Measurements from ENCODE around the gene COPS9.

The COPS9 gene

DNA sequence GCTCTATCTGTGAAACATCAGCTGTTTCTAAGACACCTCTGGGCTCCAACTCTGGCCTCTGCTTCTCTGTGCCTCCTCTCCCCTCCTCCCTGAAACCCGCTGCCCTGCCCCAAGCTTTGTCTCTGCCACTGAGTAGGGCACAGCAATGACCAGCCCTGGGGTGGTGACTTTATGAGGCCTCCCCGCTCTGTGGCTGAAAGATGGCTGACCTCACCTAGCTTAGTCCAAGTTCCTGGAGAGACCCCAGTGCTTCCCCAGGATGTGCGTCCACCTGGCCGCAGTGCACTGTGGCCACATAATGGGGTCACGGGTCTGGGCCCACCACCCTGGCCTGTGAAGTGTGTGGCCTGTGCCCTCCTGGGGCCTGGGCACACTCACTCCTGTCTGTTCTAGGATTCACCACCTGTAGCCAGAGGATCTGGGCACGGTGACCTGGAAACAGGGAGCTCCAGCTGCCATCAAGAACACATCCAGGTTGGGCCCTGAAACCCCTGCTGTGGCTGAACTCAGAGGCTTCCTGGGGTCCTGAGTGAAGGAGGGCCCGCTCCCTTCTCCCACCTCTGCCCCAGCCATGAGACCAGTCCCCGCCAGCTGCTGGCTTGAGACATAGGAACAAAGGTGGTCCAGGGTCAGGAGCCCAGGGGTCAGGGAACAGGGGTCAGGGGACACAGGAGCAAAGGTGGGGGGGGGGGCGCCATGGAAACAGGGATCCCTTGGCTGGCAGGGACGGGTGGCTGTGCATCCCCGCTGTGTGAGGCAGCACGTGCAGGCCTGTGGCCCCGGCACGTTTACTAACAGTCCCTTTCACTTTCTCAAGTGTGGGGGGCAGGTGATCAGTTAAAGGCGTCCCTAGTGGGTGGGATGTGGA lies 33.6 kb upstream of the COPS9 start:
- H3K27ac Mint-ChIP-seq: no peak overlapping the region
- no peaks in the 10 kb centered on the region for H3K4me1 Mint-ChIP-seq
- ATAC-seq (no peak), DNase-seq (no peak)
- H3K4me3 Mint-ChIP-seq: no peak overlapping the region
- H3K9me3 Mint-ChIP-seq: no peaks in the 10 kb centered on the region
- no peaks in the 10 kb centered on the region for H3K27me3 Mint-ChIP-seq

DNA sequence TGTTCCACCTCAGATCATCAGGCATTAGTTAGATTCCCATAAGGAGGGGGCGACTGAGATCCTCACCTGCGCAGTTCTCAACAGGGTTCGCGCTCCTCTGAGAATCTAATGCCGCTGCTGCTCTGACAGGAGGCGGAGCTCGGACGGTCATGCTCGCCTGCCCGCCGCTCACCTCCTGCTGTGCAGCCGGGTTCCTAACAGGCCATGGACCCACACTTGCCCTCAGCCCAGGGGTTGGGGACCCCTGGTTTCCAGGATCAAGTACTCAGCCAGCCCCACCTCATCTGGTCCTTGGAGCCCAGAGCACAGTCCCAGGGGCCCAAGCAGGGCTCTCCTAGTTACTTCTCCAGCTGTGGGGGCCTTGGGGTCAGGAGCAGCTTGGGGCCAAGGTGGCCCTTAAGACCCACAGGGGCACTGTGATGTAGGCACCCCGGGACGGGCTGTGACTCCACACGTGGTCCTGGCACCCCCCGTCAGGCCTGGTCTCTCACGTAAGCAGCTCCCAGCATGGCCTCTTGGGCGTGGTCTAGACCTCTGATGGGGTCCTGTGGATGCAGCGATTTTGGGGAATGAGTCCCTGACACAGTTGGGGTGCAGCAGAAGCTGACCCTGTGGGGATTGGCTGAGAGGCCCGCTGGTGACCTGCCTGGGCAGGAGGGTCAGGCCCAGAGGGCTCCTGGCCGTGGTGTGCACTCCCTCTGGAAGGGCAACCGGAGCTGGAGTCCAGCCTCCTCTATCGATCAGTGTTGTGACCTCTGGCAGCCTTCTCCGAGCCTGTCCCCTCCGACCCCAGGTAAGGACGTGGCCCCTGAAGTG lies 32.6 kb upstream of the COPS9 start:
- no peak for ATAC-seq
- Mint-ChIP-seq H3K4me3 (no peak overlapping the region), H3K27ac (no peak overlapping the region), H3K4me1 (no peaks in the 10 kb centered on the region), H3K9me3 (no peaks in the 10 kb centered on the region), H3K27me3 (no peaks in the 10 kb centered on the region)
- DNase-seq: no peak

DNA sequence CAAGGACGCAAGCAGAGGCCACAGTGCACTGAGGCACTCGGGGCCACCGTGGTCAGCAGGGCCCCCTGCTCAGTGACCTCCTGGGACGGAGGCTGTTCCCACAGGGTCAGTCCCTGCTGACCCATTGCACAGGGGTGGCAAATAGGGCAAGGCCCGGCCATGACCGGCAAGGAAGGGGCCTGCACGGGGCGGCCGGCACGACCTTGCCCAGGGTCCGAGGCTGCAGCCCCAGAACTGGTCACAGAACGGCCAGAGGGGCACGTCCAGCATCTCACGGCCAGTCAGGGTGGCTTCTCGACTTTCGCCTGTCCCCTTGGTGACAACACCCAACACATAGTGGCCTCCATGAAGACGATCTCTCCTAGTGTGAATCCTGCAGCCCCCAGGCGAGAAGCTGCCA lies 31.9 kb upstream of the COPS9 start:
- ATAC-seq (no peak), DNase-seq (no peak)
- Mint-ChIP-seq H3K4me1 (no peaks in the 10 kb centered on the region), H3K4me3 (no peak overlapping the region), H3K27ac (no peak overlapping the region), H3K27me3 (no peaks in the 10 kb centered on the region), H3K9me3 (no peaks in the 10 kb centered on the region)

DNA sequence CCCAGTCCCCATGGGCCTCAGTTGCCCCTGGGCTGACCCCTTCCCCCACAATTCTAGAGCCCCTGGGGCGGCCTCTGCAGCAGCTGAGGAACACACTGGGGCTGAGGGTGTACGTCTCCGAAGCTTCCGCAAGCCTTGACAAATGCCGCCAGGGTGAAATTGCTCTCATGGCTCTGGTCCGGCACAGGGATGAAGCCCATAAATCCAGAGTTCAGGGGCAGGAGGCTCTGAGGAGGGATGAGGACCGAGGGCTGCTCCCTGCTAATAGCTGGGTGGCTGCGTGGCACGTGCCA lies 31.4 kb upstream of the COPS9 start:
- H3K9me3 Mint-ChIP-seq: no peaks in the 10 kb centered on the region
- no peak overlapping the region for H3K27ac Mint-ChIP-seq
- no peaks in the 10 kb centered on the region for H3K27me3 Mint-ChIP-seq

DNA sequence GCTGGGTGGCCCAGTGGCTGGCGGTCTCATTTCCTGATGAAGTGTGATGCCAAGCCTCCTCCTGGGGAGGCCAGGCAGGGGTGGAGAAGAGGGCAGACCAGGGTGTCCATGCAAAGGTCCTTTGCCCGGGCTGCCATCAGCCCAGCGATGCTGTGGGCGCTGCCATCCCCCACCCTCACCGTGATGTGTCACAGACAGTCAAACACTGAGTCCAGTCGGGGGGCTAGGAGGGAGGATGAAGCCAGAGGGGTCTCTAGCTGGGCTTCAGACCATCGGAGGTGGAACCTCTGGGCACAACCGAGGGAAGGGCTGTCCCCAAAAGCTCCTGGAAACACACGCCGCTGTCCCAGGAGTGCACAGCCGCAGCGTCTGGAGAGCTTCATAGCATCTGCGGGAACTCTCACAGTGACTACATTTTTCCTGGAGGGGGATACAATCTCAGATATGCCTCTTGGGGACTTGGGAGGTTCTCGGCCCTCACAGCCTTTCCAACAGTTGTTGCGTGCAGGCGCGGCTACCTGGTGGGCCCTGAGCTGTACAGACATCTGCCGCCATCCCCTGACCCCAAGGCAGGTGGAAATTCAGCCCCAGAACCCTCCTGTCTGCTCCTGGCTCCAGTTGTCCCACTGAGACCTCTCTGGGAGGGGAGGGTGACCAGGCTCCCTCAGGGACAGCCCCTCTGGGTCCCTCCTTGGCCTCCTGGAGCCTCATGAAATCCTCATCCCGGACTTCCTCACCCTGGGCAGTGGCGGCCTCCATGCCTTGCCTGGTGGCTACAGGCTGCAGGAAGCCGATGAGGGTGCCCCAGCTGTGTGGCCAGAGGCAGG lies 30.9 kb upstream of the COPS9 start:
- Mint-ChIP-seq H3K4me3 (no peak overlapping the region), H3K27ac (no peak overlapping the region), H3K27me3 (no peaks in the 10 kb centered on the region), H3K4me1 (no peaks in the 10 kb centered on the region), H3K9me3 (no peaks in the 10 kb centered on the region)
- no peak for ATAC-seq
- no peak for DNase-seq

More for the DNA sequence above, 31.4 kb upstream of the COPS9 start:
- Mint-ChIP-seq H3K4me1 (no peaks in the 10 kb centered on the region), H3K4me3 (no peak overlapping the region)
- no peak for ATAC-seq
- no peak for DNase-seq

DNA sequence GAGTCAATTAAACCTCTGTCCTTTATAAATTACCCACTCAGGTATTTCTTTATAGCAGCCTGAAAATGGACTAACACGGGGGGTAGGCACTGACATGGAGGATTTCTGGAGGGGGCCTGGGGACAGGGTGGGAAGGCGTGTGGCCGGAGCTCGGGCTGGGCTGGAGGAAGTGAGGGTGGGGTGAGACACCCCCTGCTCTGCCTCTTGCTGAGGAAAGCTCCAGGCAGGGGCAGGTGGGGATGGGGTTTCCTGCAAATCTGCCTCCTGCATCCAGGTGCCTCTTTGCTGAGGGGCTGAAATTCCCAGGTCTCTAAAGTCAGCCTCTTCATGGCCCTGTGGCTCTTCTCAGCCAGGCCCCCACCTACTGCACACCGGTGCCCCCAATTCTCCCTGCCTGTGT lies 30.1 kb upstream of the COPS9 start:
- Mint-ChIP-seq H3K9me3 (no peaks in the 10 kb centered on the region), H3K27ac (peak overlapping the region in 1 of 2 donors; percentile 52), H3K4me3 (no peak overlapping the region), H3K27me3 (no peaks in the 10 kb centered on the region), H3K4me1 (no peaks in the 10 kb centered on the region)
- DNase-seq (no peak), ATAC-seq (no peak)

DNA sequence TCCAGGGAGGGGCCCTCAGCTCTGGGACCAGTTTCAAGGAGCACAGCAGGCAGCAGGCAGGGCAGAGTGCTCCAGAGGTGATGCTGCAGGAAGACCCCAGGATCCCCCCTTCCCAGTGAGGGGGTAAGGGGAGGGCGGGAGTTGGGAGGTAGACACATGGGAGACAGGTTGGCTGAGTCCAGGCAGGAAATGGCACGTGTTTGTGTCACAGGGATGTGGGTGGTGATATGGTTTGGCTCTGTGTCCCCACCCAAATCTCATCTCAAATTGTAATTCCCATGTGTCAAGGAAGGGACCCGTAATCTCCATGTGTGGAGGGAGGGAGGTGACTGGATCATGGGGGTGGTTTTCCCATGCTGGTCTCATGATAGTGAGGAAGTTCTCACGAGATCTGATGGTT lies 29.6 kb upstream of the COPS9 start:
- ATAC-seq (no peak), DNase-seq (no peak)
- Mint-ChIP-seq H3K4me3 (no peak overlapping the region), H3K4me1 (no peaks in the 10 kb centered on the region), H3K9me3 (no peaks in the 10 kb centered on the region), H3K27me3 (no peaks in the 10 kb centered on the region), H3K27ac (no peak overlapping the region)

DNA sequence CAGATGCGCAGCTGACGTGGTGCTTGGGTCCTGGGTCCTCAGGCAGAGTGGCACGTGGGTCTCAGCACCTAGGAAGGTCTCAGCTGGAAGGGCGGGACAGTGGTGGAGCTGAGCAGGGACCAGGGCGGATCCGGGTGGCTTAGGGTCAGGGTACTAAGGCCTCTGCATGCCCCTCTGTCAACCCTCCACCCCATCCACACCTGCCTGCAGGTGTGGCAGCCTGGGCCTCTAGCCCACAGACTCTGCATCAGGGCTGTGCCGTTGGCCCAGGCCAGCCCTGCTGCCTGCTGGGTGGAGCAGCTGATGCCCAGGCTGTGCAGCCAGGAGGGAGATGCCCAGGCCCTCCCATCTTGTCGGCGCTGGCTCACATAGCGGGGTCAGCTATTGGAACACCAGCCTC lies 28.9 kb upstream of the COPS9 start:
- ATAC-seq (no peak), DNase-seq (no peak)
- no peak overlapping the region for H3K27ac Mint-ChIP-seq
- H3K4me1 Mint-ChIP-seq: no peaks in the 10 kb centered on the region
- H3K4me3 Mint-ChIP-seq: no peak overlapping the region
- no peaks in the 10 kb centered on the region for H3K9me3 Mint-ChIP-seq
- H3K27me3 Mint-ChIP-seq: no peaks in the 10 kb centered on the region

DNA sequence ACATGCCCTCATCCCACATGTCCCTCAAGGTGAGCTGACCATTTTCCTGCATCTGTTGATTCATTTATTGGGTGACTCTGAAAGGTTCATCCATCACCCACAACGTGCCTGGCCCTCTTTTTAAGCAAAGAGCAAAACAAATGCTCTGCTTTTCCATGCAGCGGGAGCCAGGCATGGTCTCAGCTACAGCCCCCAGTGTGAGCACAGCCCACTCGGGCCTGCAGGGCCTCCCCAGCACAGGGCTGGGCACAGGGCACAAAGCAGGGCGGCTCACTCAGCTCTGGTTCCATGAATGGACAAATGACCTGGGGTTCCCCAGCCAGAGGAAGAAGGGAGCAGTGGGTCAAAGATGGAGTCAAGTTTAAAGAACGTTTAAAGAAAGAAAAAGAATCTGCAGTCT lies 28.5 kb upstream of the COPS9 start:
- H3K4me3 Mint-ChIP-seq: no peak overlapping the region
- no peak for DNase-seq
- no peak for ATAC-seq
- no peaks in the 10 kb centered on the region for H3K9me3 Mint-ChIP-seq
- H3K27me3 Mint-ChIP-seq: no peaks in the 10 kb centered on the region
- no peaks in the 10 kb centered on the region for H3K4me1 Mint-ChIP-seq
- H3K27ac Mint-ChIP-seq: no peak overlapping the region

DNA sequence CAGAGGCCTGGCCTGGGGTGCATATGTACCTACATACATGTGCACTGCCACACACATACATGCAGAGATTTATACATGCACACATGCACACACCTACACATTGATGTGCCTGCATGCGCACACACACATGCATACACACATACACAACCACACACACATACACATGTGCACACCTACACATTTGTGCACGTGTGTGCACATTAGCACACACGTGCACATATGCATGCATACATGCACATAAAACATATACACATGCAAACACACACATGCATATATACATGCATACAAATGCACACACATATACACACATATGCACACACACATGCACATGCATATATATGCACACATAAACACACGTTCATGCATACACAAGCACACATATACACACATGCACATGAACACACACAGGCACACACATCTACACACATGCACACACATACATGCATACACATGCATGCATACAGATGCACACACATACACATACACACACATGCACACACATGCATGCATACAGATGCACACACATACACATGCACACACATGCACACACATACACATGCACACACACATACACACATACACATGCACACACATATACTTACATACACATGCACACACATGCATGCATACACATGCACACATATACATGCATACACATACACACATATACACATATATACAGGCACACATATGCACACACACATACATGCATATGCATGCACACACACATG lies 27.9 kb upstream of the COPS9 start:
- H3K4me3 Mint-ChIP-seq: no peak overlapping the region

DNA sequence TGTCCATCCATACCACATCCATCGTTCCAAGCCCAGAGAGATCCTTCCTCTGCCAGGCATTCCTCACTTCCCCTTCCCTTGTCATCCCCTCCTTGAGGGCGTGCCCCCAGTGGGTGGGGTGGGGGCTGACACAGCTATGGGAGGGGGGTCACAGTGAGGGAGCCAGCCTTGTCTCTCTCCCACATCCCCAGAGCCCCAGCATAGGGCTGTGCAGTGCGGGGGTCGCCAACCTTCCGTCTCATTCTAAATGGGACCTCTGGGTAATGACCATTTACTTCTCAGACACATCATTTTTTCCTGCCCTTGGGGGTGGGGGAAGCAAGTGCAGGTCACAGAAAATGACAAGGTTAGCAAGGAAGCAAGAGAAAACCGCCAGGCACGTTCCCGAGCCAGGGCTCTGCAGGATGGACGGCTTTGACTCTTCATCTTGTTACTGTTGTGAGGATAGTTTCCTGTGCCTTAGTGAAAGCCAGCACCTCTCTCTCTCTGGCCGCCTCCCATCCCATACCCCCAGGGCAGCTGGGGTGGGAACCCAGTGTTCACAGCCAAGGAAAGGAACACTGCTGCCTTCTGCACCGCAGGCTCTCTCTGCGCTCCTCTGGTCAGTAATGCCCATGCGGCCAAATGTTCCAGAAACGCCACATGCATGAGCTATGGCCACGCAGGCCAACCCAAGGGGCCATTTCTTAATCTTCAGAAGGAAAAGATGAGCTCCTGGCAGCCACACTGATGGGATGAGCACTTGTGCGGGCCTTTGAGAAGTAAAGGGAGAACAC lies 27.0 kb upstream of the COPS9 start:
- Mint-ChIP-seq H3K9me3 (no peaks in the 10 kb centered on the region), H3K4me1 (no peaks in the 10 kb centered on the region), H3K4me3 (no peak overlapping the region), H3K27me3 (no peaks in the 10 kb centered on the region), H3K27ac (peak overlapping the region in 1 of 2 donors; percentile 5)
- DNase-seq (no peak), ATAC-seq (no peak)

More for the DNA sequence above, 27.9 kb upstream of the COPS9 start:
- DNase-seq (no peak), ATAC-seq (no peak)
- Mint-ChIP-seq H3K4me1 (no peaks in the 10 kb centered on the region), H3K9me3 (no peaks in the 10 kb centered on the region), H3K27ac (no peak overlapping the region), H3K27me3 (no peaks in the 10 kb centered on the region)

DNA sequence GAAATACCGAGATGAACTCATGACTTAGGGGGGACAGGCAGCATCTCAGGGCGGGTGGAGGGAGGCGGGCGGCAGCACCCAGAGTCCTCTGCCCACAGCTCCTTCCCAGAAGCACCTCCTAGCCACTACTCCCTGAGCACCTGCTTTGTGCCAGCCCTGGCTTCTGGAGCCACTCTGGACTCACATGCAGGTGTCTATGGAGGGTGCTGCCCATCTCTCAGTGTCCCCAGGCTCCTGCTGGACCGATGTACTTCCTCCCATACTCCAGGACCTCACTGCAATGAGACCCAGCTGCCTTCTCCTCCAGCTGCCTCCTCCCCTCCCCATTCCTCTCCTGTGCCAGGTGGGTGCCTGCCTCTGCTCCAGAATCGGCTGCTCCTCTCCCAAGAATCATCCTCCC lies 26.4 kb upstream of the COPS9 start:
- no peak for DNase-seq
- H3K27me3 Mint-ChIP-seq: no peaks in the 10 kb centered on the region
- H3K4me1 Mint-ChIP-seq: no peaks in the 10 kb centered on the region
- ATAC-seq: no peak
- H3K27ac Mint-ChIP-seq: peak overlapping the region in 1 of 2 donors; percentile 5
- H3K9me3 Mint-ChIP-seq: no peaks in the 10 kb centered on the region
- H3K4me3 Mint-ChIP-seq: no peak overlapping the region

DNA sequence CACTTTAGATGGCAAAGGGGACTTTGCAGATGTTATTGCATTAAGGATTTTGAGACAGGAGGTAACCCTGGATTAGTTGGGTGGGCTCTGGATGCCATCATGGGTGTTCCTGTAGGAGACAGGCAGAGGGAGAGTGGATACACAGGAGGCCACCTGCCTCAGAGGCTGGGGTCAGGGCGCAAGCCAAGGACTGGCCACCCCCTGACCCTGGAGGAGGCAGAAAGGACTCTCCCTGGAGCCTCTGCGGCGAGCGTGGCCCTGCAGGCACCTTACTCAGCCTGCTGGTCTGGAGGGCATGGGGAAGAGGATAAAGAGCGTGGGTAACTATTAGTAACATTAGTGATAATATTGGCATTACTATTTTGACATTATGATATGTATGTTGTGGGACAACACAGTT lies 25.9 kb upstream of the COPS9 start:
- no peaks in the 10 kb centered on the region for H3K27me3 Mint-ChIP-seq
- H3K4me3 Mint-ChIP-seq: no peak overlapping the region
- H3K9me3 Mint-ChIP-seq: no peaks in the 10 kb centered on the region
- H3K27ac Mint-ChIP-seq: no peak overlapping the region
- ATAC-seq (no peak), DNase-seq (no peak)
- H3K4me1 Mint-ChIP-seq: no peaks in the 10 kb centered on the region

DNA sequence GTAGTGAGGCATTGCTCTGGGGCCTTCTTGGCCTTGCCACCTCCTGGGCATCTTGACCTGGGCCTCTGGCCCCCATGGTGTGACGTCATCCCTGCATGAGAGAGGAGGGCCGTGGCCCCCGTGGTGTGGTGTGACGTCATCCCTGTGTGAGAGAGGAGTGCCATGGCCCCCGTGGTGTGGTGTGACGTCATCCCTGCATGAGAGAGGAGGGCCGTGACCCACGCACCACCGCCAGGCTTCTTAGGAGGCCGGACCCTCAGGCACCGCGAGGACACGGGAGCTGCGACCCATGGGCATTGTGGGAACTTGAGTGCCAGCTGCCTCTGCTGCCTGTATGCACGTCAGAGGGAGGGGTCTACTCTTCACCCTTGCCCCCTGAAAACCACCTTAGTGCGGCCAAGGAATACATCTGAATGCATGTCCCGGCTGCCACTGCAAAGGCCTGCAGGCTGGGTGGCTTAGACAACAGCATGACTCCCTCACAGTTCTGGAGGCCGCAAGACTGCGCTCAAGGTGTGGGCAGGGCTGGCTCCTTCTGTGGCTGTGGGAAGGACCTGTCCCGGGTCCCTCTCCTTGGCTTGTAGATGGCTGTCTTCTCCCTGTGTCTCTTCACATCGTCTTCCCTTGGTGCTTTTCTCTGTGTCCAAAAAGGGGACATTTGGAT lies 25.1 kb upstream of the COPS9 start:
- Mint-ChIP-seq H3K27me3 (no peaks in the 10 kb centered on the region), H3K4me1 (no peaks in the 10 kb centered on the region), H3K27ac (no peak overlapping the region), H3K9me3 (no peaks in the 10 kb centered on the region), H3K4me3 (no peak overlapping the region)
- no peak for ATAC-seq
- no peak for DNase-seq
